Astrocyte (in vitro differentiated cells and primary cell): ENCODE data around the gene GALNT2. TPM values are rescaled to one million over a fixed set of nuclear protein-coding genes. Genes with fewer than 3 reads are reported as not detected.
A peak's percentile ranks its signal among the peaks of the same experiment; 100 is the strongest.

Experiments
- DNase-seq: peaks from one replicate; pipeline ENCODE4 v3.0.0-alpha.2; 2010; ENCODE audit warnings: low read depth
- FAIRE-seq: peaks from 2 replicates; lab custom pipeline; 2011; peaks lifted over from hg19 to GRCh38; lab: Jason Lieb, UNC
- H2AFZ ChIP-seq: 2 replicates; pipeline ENCODE4 v1.6.0; 2012; ENCODE audit warnings: low read depth, low read length, inconsistent platforms
- H3K27ac ChIP-seq: 2 replicates; pipeline ENCODE4 v1.5.1; 2011; ENCODE audit warnings: low read depth, low read length, inconsistent platforms
- H3K27me3 ChIP-seq: 2 replicates; pipeline ENCODE4 v1.6.0; 2011; ENCODE audit warnings: low read length, inconsistent platforms; ENCODE audit not compliant: insufficient read depth
- H3K36me3 ChIP-seq: 2 replicates; pipeline ENCODE4 v1.5.1; 2011; ENCODE audit warnings: low read length, inconsistent platforms; ENCODE audit not compliant: insufficient read depth
- H3K4me1 ChIP-seq: 2 replicates; pipeline ENCODE4 v1.5.1; 2011; ENCODE audit warnings: low read length, inconsistent platforms; ENCODE audit not compliant: insufficient read depth
- H3K4me2 ChIP-seq: 2 replicates; pipeline ENCODE4 v1.6.0; 2012; ENCODE audit warnings: low read length, inconsistent platforms
- H3K4me3 ChIP-seq: 2 replicates; pipeline ENCODE4 v1.5.1; 2011; ENCODE audit warnings: low read depth, mild to moderate bottlenecking, low read length, inconsistent platforms; ENCODE audit not compliant: insufficient read depth
- H3K79me2 ChIP-seq: 2 replicates; pipeline ENCODE4 v1.6.0; 2012; ENCODE audit warnings: mild to moderate bottlenecking, low read length, inconsistent platforms; ENCODE audit not compliant: insufficient read depth
- H3K9ac ChIP-seq: 2 replicates; pipeline ENCODE4 v1.6.0; 2012; ENCODE audit warnings: mild to moderate bottlenecking, low read length, inconsistent platforms
- H3K9me3 ChIP-seq: 2 replicates; pipeline ENCODE4 v1.5.1; 2012; ENCODE audit warnings: low read depth, mild to moderate bottlenecking, low read length, inconsistent platforms; ENCODE audit not compliant: insufficient read depth
- H4K20me1 ChIP-seq: 2 replicates; pipeline ENCODE4 v1.6.0; 2012; ENCODE audit warnings: low read length, inconsistent platforms; ENCODE audit not compliant: insufficient read depth
- H3K27ac Mint-ChIP-seq: one replicate; pipeline ENCODE4 v1.8.0; 2021; ENCODE audit warnings: mild to moderate bottlenecking, mixed read lengths; ENCODE audit not compliant: unreplicated experiment
- H3K27me3 Mint-ChIP-seq: one replicate; pipeline ENCODE4 v1.8.0; 2021; ENCODE audit warnings: low read depth, mixed read lengths; ENCODE audit not compliant: unreplicated experiment
- H3K36me3 Mint-ChIP-seq: one replicate; pipeline ENCODE4 v1.8.0; 2021; ENCODE audit warnings: low read depth, mixed read lengths; ENCODE audit not compliant: unreplicated experiment
- H3K4me1 Mint-ChIP-seq: one replicate; pipeline ENCODE4 v1.8.0; 2021; ENCODE audit warnings: low read depth, mixed read lengths; ENCODE audit not compliant: unreplicated experiment
- H3K4me3 Mint-ChIP-seq: one replicate; pipeline ENCODE4 v1.8.0; 2021; ENCODE audit warnings: mild to moderate bottlenecking, moderate library complexity, mixed read lengths; ENCODE audit not compliant: unreplicated experiment
- H3K9me3 Mint-ChIP-seq: one replicate; pipeline ENCODE4 v1.8.0; 2021; ENCODE audit warnings: mild to moderate bottlenecking, mixed read lengths; ENCODE audit not compliant: unreplicated experiment
- CTCF ChIP-seq: IDR thresholded peaks from 2 replicates; pipeline ENCODE4 v1.5.1; 2011; ENCODE audit warnings: low read depth, mild to moderate bottlenecking, inconsistent platforms, low read length, moderate library complexity; ENCODE audit not compliant: insufficient read depth
- EZH2 ChIP-seq: IDR thresholded peaks from 2 replicates; pipeline ENCODE4 v1.6.1; 2012; ENCODE audit warnings: mild to moderate bottlenecking, low read length, inconsistent platforms; ENCODE audit not compliant: insufficient read depth
- total RNA-seq: library from RNA; stranded (reverse); gene quantifications from 2 replicates; pipeline ENCODE4 v1.2.1, GENCODE V29; 2021

GALNT2 gene
- total RNA-seq, 1 donor from 2014 or later, result 507 TPM

DNA sequence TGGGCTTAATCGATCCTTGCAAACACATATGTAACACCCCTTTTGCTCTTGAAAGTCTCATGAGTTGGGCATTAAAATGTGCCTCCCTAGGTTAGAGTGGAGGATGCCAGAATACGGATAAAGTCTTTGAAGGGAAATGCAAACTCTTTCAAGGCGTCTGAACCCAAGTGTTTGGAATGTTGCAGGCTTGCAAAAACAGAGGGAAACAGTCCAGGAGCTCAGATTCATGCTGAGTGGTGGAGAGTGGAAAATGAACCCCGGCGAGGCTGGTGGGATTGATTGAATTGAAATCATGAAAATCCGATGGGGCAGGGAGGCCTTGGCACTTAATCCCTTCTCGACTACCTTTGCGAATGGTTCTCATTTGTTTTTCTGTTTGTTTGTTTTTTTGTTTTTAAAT, 183.6 kb downstream of the GALNT2 start:
- peaks cover 5% of the 10 kb centered on the region for H3K79me2 ChIP-seq

GRCh38 chr1:230251644-230252191, 184.7 kb downstream of the GALNT2 start:
- peaks cover 33% of the 10 kb centered on the region for H3K36me3 Mint-ChIP-seq
- Histone ChIP-seq H3K9ac (no peak overlapping the region), H3K4me1 (peaks cover 9% of the 10 kb centered on the region), H3K4me3 (no peak overlapping the region), H3K79me2 (peaks cover 5% of the 10 kb centered on the region), H3K36me3 (peaks cover 3% of the 10 kb centered on the region), H3K4me2 (no peak overlapping the region), H3K9me3 (no peaks in the 10 kb centered on the region), H2AFZ (no peak overlapping the region), H3K27ac (no peak overlapping the region), H4K20me1 (peaks cover 39% of the 10 kb centered on the region), H3K27me3 (no peaks in the 10 kb centered on the region)
- no peaks in the 10 kb centered on the region for H3K27me3 Mint-ChIP-seq
- H3K9me3 Mint-ChIP-seq, result no peaks in the 10 kb centered on the region
- no peak for FAIRE-seq
- TF ChIP-seq CTCF (no peak), EZH2 (no peak)
- H3K4me1 Mint-ChIP-seq, result peaks cover 4% of the 10 kb centered on the region
- H3K27ac Mint-ChIP-seq, result no peak overlapping the region
- no peak for DNase-seq
- no peak overlapping the region for H3K4me3 Mint-ChIP-seq

More for the DNA sequence above, 183.6 kb downstream of the GALNT2 start:
- Histone ChIP-seq H3K9ac (no peak overlapping the region), H4K20me1 (peaks cover 39% of the 10 kb centered on the region), H3K27ac (no peak overlapping the region), H3K4me1 (peaks cover 9% of the 10 kb centered on the region), H3K36me3 (peaks cover 5% of the 10 kb centered on the region), H3K9me3 (no peaks in the 10 kb centered on the region), H3K4me2 (no peak overlapping the region), H2AFZ (no peak overlapping the region), H3K27me3 (no peaks in the 10 kb centered on the region), H3K4me3 (no peak overlapping the region)
- no peak overlapping the region for H3K27ac Mint-ChIP-seq
- peaks cover 4% of the 10 kb centered on the region for H3K4me1 Mint-ChIP-seq
- no peak for FAIRE-seq
- H3K36me3 Mint-ChIP-seq, result peaks cover 42% of the 10 kb centered on the region
- no peaks in the 10 kb centered on the region for H3K27me3 Mint-ChIP-seq
- peak; percentile 12 for DNase-seq
- H3K9me3 Mint-ChIP-seq, result no peaks in the 10 kb centered on the region
- no peak overlapping the region for H3K4me3 Mint-ChIP-seq
- TF ChIP-seq EZH2 (no peak), CTCF (no peak)

- Mint-ChIP-seq H3K4me1 (peaks cover 4% of the 10 kb centered on the region), H3K27me3 (no peaks in the 10 kb centered on the region), H3K36me3 (peaks cover 34% of the 10 kb centered on the region), H3K27ac (no peak overlapping the region), H3K4me3 (no peak overlapping the region), H3K9me3 (no peaks in the 10 kb centered on the region)
- TF ChIP-seq CTCF, result no peak
- no peak for TF ChIP-seq EZH2
- Histone ChIP-seq H2AFZ (no peak overlapping the region), H3K4me2 (no peak overlapping the region), H3K27me3 (no peaks in the 10 kb centered on the region), H3K9me3 (no peaks in the 10 kb centered on the region), H3K79me2 (peaks cover 5% of the 10 kb centered on the region), H3K36me3 (peaks cover 3% of the 10 kb centered on the region), H3K4me3 (no peak overlapping the region), H3K27ac (no peak overlapping the region), H4K20me1 (peaks cover 37% of the 10 kb centered on the region), H3K4me1 (peaks cover 9% of the 10 kb centered on the region), H3K9ac (no peak overlapping the region)
- FAIRE-seq, result no peak
- no peak for DNase-seq
Measured at GRCh38 chr1:230253150-230253549, 186.1 kb downstream of the GALNT2 start.
